HepG2 (cell line): ENCODE data around the gene NDEL1. TPM values are rescaled to one million over a fixed set of nuclear protein-coding genes. Genes with fewer than 3 reads are reported as not detected.

ENCODE experiments used
- CAMTA2 ChIP-seq: sonication (generic); formaldehyde crosslinking; IDR thresholded peaks from 2 replicates; pipeline ENCODE4 v1.4.0; 2020; ENCODE audit warnings: mild to moderate bottlenecking, missing genetic modification reagents, borderline replicate concordance
- CBX1 ChIP-seq: IDR thresholded peaks from one replicate; pipeline ENCODE4 v1.6.1; 2016; ENCODE audit warnings: antibody characterized with exemption, low read depth
- CREB1 ChIP-seq, 2 experiments: fragments of 450-650 bp in 1 of 2; IDR thresholded peaks; 2 replicates each; pipeline ENCODE4 v1.6.1; 2016 to 2017; ENCODE audit warnings: control low read depth in 1 of 2, mild to moderate bottlenecking in 1 of 2, missing compliant biosample characterization in 1 of 2, missing genetic modification characterization in 1 of 2
- ESRRA ChIP-seq: sonication (generic); formaldehyde crosslinking; IDR thresholded peaks from 2 replicates; pipeline ENCODE4 v1.5.1; 2020; ENCODE audit warnings: mild to moderate bottlenecking, low read depth, missing genetic modification reagents
- HNRNPLL ChIP-seq: fragments of 200-400 bp; formaldehyde crosslinking; IDR thresholded peaks from 2 replicates; pipeline ENCODE4 v1.6.1; 2017; ENCODE audit warnings: mild to moderate bottlenecking, low read depth, low read length; ENCODE audit not compliant: poor library complexity, severe bottlenecking
- KDM6A ChIP-seq: IDR thresholded peaks from 2 replicates; pipeline ENCODE4 v1.6.1; 2016; ENCODE audit warnings: low read depth
- KLF15 ChIP-seq: sonication (generic); formaldehyde crosslinking; IDR thresholded peaks from 2 replicates; pipeline ENCODE4 v1.8.1; 2023; ENCODE audit warnings: borderline replicate concordance, mild to moderate bottlenecking, inconsistent platforms, missing genetic modification reagents, mixed read lengths
- NCOA5 ChIP-seq: sonication (generic); formaldehyde crosslinking; IDR thresholded peaks from 2 replicates; pipeline ENCODE4 v1.4.0; 2020; ENCODE audit warnings: missing genetic modification reagents
- RORA ChIP-seq: sonication (generic); formaldehyde crosslinking; IDR thresholded peaks from 2 replicates; pipeline ENCODE4 v1.5.0; 2020; ENCODE audit warnings: mild to moderate bottlenecking, missing genetic modification reagents, moderate library complexity
- SRSF4 ChIP-seq: fragments of 200-400 bp; formaldehyde crosslinking; IDR thresholded peaks from one replicate; pipeline ENCODE4 v1.6.1; 2018; ENCODE audit warnings: mild to moderate bottlenecking, low read depth, low read length, moderate library complexity; ENCODE audit not compliant: poor library complexity, severe bottlenecking
- XRCC5 ChIP-seq: fragments of 200-400 bp; formaldehyde crosslinking; optimal IDR thresholded peaks from 2 replicates; pipeline ENCODE3; 2017; ENCODE audit warnings: mild to moderate bottlenecking, low read length
- YEATS2 ChIP-seq: sonication (generic); formaldehyde crosslinking; IDR thresholded peaks from 2 replicates; pipeline ENCODE4 v1.4.0; 2020; ENCODE audit warnings: missing genetic modification reagents, borderline replicate concordance
- ZBTB2 ChIP-seq: sonication (generic); formaldehyde crosslinking; IDR thresholded peaks from 2 replicates; pipeline ENCODE4 v1.8.0; 2022; ENCODE audit warnings: low read depth, missing genetic modification reagents
- ZBTB26 ChIP-seq: IDR thresholded peaks from 2 replicates; pipeline ENCODE4 v1.6.1; 2016; ENCODE audit warnings: missing compliant biosample characterization, missing genetic modification reagents, borderline replicate concordance
- ZFX ChIP-seq: sonication (generic); formaldehyde crosslinking; IDR thresholded peaks from 2 replicates; pipeline ENCODE4 v1.4.0; 2020; ENCODE audit warnings: mild to moderate bottlenecking, low read depth, missing genetic modification reagents, moderate library complexity
- ZKSCAN5 ChIP-seq: sonication (generic); formaldehyde crosslinking; IDR thresholded peaks from 2 replicates; pipeline ENCODE4 v1.5.1; 2020; ENCODE audit warnings: mild to moderate bottlenecking, missing genetic modification reagents
- ZNF30 ChIP-seq: sonication (generic); formaldehyde crosslinking; IDR thresholded peaks from 2 replicates; pipeline ENCODE4 v1.5.0; 2020; ENCODE audit warnings: mild to moderate bottlenecking, missing genetic modification reagents
- ZNF333 ChIP-seq: sonication (generic); formaldehyde crosslinking; IDR thresholded peaks from 2 replicates; pipeline ENCODE4 v1.4.0; 2020; ENCODE audit warnings: mild to moderate bottlenecking, missing genetic modification reagents, borderline replicate concordance
- ZNF354B ChIP-seq: sonication (generic); formaldehyde crosslinking; IDR thresholded peaks from 2 replicates; pipeline ENCODE4 v1.8.0; 2022; ENCODE audit warnings: mild to moderate bottlenecking, missing genetic modification reagents
- ZNF446 ChIP-seq: sonication (generic); formaldehyde crosslinking; IDR thresholded peaks from 2 replicates; pipeline ENCODE4 v1.5.0; 2020; ENCODE audit warnings: mild to moderate bottlenecking, missing genetic modification reagents
- ZNF510 ChIP-seq: sonication (generic); formaldehyde crosslinking; IDR thresholded peaks from 2 replicates; pipeline ENCODE4 v1.4.0; 2020; ENCODE audit warnings: low read depth, mild to moderate bottlenecking, missing genetic modification reagents
- ZNF790 ChIP-seq: sonication (generic); formaldehyde crosslinking; IDR thresholded peaks from 2 replicates; pipeline ENCODE4 v1.8.0; 2022; ENCODE audit warnings: missing genetic modification reagents, mild to moderate bottlenecking, borderline replicate concordance
- polyA plus RNA-seq, 8 experiments: library from polyadenylated mRNA; depleted of rRNA in 3 of 8; stranded (reverse) in 7 of 8; unstranded in 1 of 8; fragments of >200 nt; fragmentation: Illumina TruSeq in 4 of 8; extraction: Trizol in 4 of 8; gene quantifications; 2 replicates each; pipeline versions ENCODE4 v1.2.1 to v1.2.3, GENCODE V29; 2011 to 2016; ENCODE audit warnings: low read depth in 4 of 8, missing spikeins in 1 of 8, mixed read lengths in 1 of 8; ENCODE audit not compliant: insufficient read depth in 1 of 8
- total RNA-seq, 5 experiments: library from RNA; depleted of rRNA; stranded (reverse); fragments of >200 nt; fragmentation: Illumina TruSeq; extraction: Trizol; gene quantifications; 2 replicates each; pipeline ENCODE4 v1.2.3, GENCODE V29; 2016; ENCODE audit warnings: low read depth in 1 of 5
- TF ChIP-seq, protein P1 (sequence below): sonication (generic); formaldehyde crosslinking; IDR thresholded peaks from 2 replicates; pipeline ENCODE4 v1.4.0; 2020; ENCODE audit warnings: missing genetic modification reagents
- TF ChIP-seq, protein P2 (sequence below): sonication (generic); formaldehyde crosslinking; IDR thresholded peaks from 2 replicates; pipeline ENCODE4 v1.4.0; 2020; ENCODE audit warnings: missing genetic modification reagents, borderline replicate concordance

The NDEL1 gene
- total and polyA plus RNA-seq, 2 of the 13 experiments (the other 11 are each of a cell fraction or from before 2014, with no cell fraction given), result 59.8 to 153 TPM

GRCh38 chr17:8435245-8436168 lies at the start of gene NDEL1 (continued):
- TF ChIP-seq ZNF446, result no peak
- no peak for TF ChIP-seq CAMTA2 (CRISPR knock-in tag)
- TF ChIP-seq ZNF30, result no peak
- TF ChIP-seq YEATS2 (CRISPR knock-in tag), result peak; percentile 61; the same call in 1 of the 2 replicates
- TF ChIP-seq KDM6A, result no peak
- TF ChIP-seq ZBTB2 (CRISPR knock-in tag), result peak; percentile 53; the same call in 1 of the 2 replicates
- TF ChIP-seq ZNF790, result no peak
- peak; percentile 40; the same call in 1 of the 2 replicates for TF ChIP-seq KLF15 (CRISPR knock-in tag)
- peak; percentile 23 for TF ChIP-seq XRCC5
- peak; percentile 85 for TF ChIP-seq CREB1 (IDR thresholded peaks at IDR 0.05)
- TF ChIP-seq CREB1 (CRISPR knock-in tag; IDR thresholded peaks at IDR 0.05), result peak; percentile 43; the same call in 1 of the 2 replicates
- TF ChIP-seq, protein P1, sequence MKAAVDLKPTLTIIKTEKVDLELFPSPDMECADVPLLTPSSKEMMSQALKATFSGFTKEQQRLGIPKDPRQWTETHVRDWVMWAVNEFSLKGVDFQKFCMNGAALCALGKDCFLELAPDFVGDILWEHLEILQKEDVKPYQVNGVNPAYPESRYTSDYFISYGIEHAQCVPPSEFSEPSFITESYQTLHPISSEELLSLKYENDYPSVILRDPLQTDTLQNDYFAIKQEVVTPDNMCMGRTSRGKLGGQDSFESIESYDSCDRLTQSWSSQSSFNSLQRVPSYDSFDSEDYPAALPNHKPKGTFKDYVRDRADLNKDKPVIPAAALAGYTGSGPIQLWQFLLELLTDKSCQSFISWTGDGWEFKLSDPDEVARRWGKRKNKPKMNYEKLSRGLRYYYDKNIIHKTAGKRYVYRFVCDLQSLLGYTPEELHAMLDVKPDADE (CRISPR knock-in tag), result no peak
- TF ChIP-seq RORA (CRISPR knock-in tag), result no peak
- TF ChIP-seq, protein P2, sequence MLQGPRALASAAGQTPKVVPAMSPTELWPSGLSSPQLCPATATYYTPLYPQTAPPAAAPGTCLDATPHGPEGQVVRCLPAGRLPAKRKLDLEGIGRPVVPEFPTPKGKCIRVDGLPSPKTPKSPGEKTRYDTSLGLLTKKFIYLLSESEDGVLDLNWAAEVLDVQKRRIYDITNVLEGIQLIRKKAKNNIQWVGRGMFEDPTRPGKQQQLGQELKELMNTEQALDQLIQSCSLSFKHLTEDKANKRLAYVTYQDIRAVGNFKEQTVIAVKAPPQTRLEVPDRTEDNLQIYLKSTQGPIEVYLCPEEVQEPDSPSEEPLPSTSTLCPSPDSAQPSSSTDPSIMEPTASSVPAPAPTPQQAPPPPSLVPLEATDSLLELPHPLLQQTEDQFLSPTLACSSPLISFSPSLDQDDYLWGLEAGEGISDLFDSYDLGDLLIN (CRISPR knock-in tag), result no peak
- TF ChIP-seq ESRRA, result peak; percentile 33; the same call in 1 of the 2 replicates
- TF ChIP-seq ZNF333 (CRISPR knock-in tag), result no peak
- TF ChIP-seq ZKSCAN5 (CRISPR knock-in tag), result no peak
- TF ChIP-seq CBX1, result peak; percentile 36
- TF ChIP-seq ZNF354B (CRISPR knock-in tag), result no peak; the same call in 1 of the 2 replicates
- TF ChIP-seq ZNF510 (CRISPR knock-in tag), result no peak
- TF ChIP-seq NCOA5 (CRISPR knock-in tag), result no peak
- no peak for TF ChIP-seq HNRNPLL
- TF ChIP-seq ZFX, result peak; percentile 96
- TF ChIP-seq ZBTB26 (CRISPR knock-in tag), result no peak; the same call in 1 of the 2 replicates
- TF ChIP-seq SRSF4, result no peak
